HepG2 (cell line): ENCODE measurements around the gene PPP2R5C. TPM values are rescaled to one million over a fixed set of nuclear protein-coding genes. Genes with fewer than 3 reads are reported as not detected.

Experiments
- ATAC-seq: fragments of 200-7000 bp; cut with Tn5 transposase; 3 replicates; pipeline ENCODE4 v1.9.1; 2020; ENCODE audit warnings: mild to moderate bottlenecking, moderate library complexity
- BruUV-seq: library from RNA; stranded (reverse); fragments of 400-500 nt; replicated peaks from 2 replicates; lab custom pipeline; 2021; lab: Mats Ljungman, UMichigan
- CTCF ChIA-PET: fragments of 300-600 bp; formaldehyde crosslinking; extraction: SDS; loops from one replicate; lab custom pipeline; 2021; ENCODE audit warnings: low total read pairs, inconsistent platforms, low intra/inter-chr PET ratio; lab: Yijun Ruan, JAX
- POLR2A ChIA-PET: fragments of 350-600 bp; sonication (Branson Sonifier 250); formaldehyde crosslinking; loops from one replicate; lab custom pipeline; 2020; ENCODE audit warnings: antibody characterized with exemption, inconsistent platforms; lab: Yijun Ruan, JAX
- DNase-seq: peaks from one replicate; pipeline ENCODE4 v3.0.0-alpha.2; 2015; ENCODE audit warnings: low spot score
- FAIRE-seq: peaks from 3 replicates; lab custom pipeline; 2011; peaks lifted over from hg19 to GRCh38; lab: Jason Lieb, UNC
- H2AFZ ChIP-seq: one replicate; pipeline ENCODE4 v1.6.1; 2011; ENCODE audit warnings: low read length, inconsistent platforms
- H3K27ac ChIP-seq: fragments of 300-600 bp; 3 replicates; pipeline ENCODE4 v1.8.0; 2011; ENCODE audit warnings: mixed run types, mild to moderate bottlenecking, mixed read lengths, low read length, inconsistent platforms; ENCODE audit not compliant: insufficient read depth; ENCODE audit errors: extremely low read length
- H3K27me3 ChIP-seq, 2 experiments: fragments of 200-600 bp in 1 of 2; 2 replicates in 1 of 2; 3 replicates in 1 of 2; pipeline versions ENCODE4 v1.6.0 to v1.8.0; 2011; ENCODE audit warnings: low read length in 2 of 2, mild to moderate bottlenecking in 2 of 2, moderate library complexity in 2 of 2, inconsistent platforms in 1 of 2; ENCODE audit not compliant: insufficient read depth in 2 of 2, control insufficient read depth in 1 of 2
- H3K36me3 ChIP-seq, 2 experiments: fragments of 200-600 bp in 1 of 2; replicated peaks in 1 of 2; 2 replicates in 1 of 2; 3 replicates in 1 of 2; pipeline versions ENCODE4 v1.5.1 to v1.8.0; 2011; ENCODE audit warnings: low read length in 2 of 2, inconsistent platforms in 1 of 2; ENCODE audit not compliant: insufficient read depth in 2 of 2, control insufficient read depth in 1 of 2
- H3K4me1 ChIP-seq: 2 replicates; pipeline ENCODE4 v1.5.1; 2012; ENCODE audit warnings: low read length, inconsistent platforms; ENCODE audit not compliant: insufficient read depth
- H3K4me2 ChIP-seq: 2 replicates; pipeline ENCODE4 v1.6.0; 2011; ENCODE audit warnings: low read depth, low read length, inconsistent platforms
- H3K4me3 ChIP-seq, 3 experiments: fragments of 200-600 bp in 1 of 3; sonication (generic), shearing (Covaris generic) in 1 of 3; replicated peaks in 1 of 3; 2 replicates each; pipeline ENCODE4 v1.5.1; 2011 to 2016; ENCODE audit warnings: low read length in 3 of 3, inconsistent platforms in 2 of 3, low read depth in 2 of 3, mild to moderate bottlenecking in 2 of 3, control low read depth in 1 of 3, mixed read lengths in 1 of 3; ENCODE audit not compliant: insufficient read depth in 1 of 3
- H3K79me2 ChIP-seq: one replicate; pipeline ENCODE4 v1.6.1; 2011; ENCODE audit warnings: low read length, inconsistent platforms; ENCODE audit not compliant: insufficient read depth
- H3K9ac ChIP-seq: 2 replicates; pipeline ENCODE4 v1.6.0; 2011; ENCODE audit warnings: mild to moderate bottlenecking, low read depth, low read length, inconsistent platforms; ENCODE audit not compliant: insufficient read depth
- H3K9me3 ChIP-seq: 2 replicates; pipeline ENCODE4 v1.5.1; 2012; ENCODE audit warnings: mild to moderate bottlenecking, low read length
- H4K20me1 ChIP-seq: 2 replicates; pipeline ENCODE4 v1.6.0; 2011; ENCODE audit warnings: inconsistent platforms, mild to moderate bottlenecking, low read length, moderate library complexity; ENCODE audit not compliant: insufficient read depth
- MAFF ChIP-seq: IDR thresholded peaks from 2 replicates; pipeline ENCODE4 v1.6.1; 2011; ENCODE audit warnings: low read depth, low read length, improper control_type of control experiment
- MAFK ChIP-seq, 2 experiments: IDR thresholded peaks in 1 of 2; conservative IDR thresholded peaks in 1 of 2; 2 replicates each; pipeline ENCODE4 v1.6.1; 2011; ENCODE audit warnings: improper control_type of control experiment in 2 of 2, low read length in 2 of 2
- NFE2L2 ChIP-seq: fragments of 150-350 bp; IDR thresholded peaks from 2 replicates; pipeline ENCODE4 v1.6.1; 2014; ENCODE audit warnings: low read length
- ZKSCAN8 ChIP-seq: IDR thresholded peaks from 2 replicates; pipeline ENCODE4 v1.6.1; 2016; ENCODE audit warnings: borderline replicate concordance, missing genetic modification reagents, missing compliant biosample characterization
- ZNF784 ChIP-seq: sonication (generic); formaldehyde crosslinking; IDR thresholded peaks from 2 replicates; pipeline ENCODE4 v1.5.1; 2020; ENCODE audit warnings: missing genetic modification reagents, mild to moderate bottlenecking, borderline replicate concordance
- ZNF816 ChIP-seq: sonication (generic); formaldehyde crosslinking; IDR thresholded peaks from 2 replicates; pipeline ENCODE4 v1.8.0; 2022; ENCODE audit warnings: missing genetic modification reagents, mild to moderate bottlenecking, borderline replicate concordance
- WGBS: methylation state at CpG from one replicate; pipeline ENCODE4 v1.1.6; 2017; ENCODE audit warnings: low lambda C conversion rate; 5-methylcytosine and 5-hydroxymethylcytosine counted together
- in situ Hi-C: cut with HindIII; loops from 2 replicates; pipeline ENCODE4 v1.10.0; 2017; ENCODE audit warnings: low pct_unique_long_range_greater_than_20kb; ENCODE audit not compliant: extremely low pct_ligation_motif_present
- intact Hi-C: fragments of 100-400 bp; cut with micrococcal nuclease; formaldehyde crosslinking; loops from one replicate; pipeline ENCODE4 v1.10.0; 2022; ENCODE audit not compliant: unreplicated experiment
- polyA plus RNA-seq, 8 experiments: library from polyadenylated mRNA; depleted of rRNA in 3 of 8; stranded (reverse) in 7 of 8; unstranded in 1 of 8; fragments of >200 nt; fragmentation: Illumina TruSeq in 4 of 8; extraction: Trizol in 4 of 8; gene quantifications; 2 replicates each; pipeline versions ENCODE4 v1.2.1 to v1.2.3, GENCODE V29; 2011 to 2016; ENCODE audit warnings: low read depth in 4 of 8, missing spikeins in 1 of 8, mixed read lengths in 1 of 8; ENCODE audit not compliant: insufficient read depth in 1 of 8
- total RNA-seq, 5 experiments: library from RNA; depleted of rRNA; stranded (reverse); fragments of >200 nt; fragmentation: Illumina TruSeq; extraction: Trizol; gene quantifications; 2 replicates each; pipeline ENCODE4 v1.2.3, GENCODE V29; 2016; ENCODE audit warnings: low read depth in 1 of 5

Gene PPP2R5C
- total and polyA plus RNA-seq, 2 of the 13 experiments (the other 11 are each of a cell fraction or from before 2014, with no cell fraction given) = 74.3 to 78.5 TPM

- Histone ChIP-seq H3K9ac (peak overlapping the region; percentile 96), H3K79me2 (peaks cover 59% of the 10 kb centered on the region), H3K9me3 (no peaks in the 10 kb centered on the region), H2AFZ (no peak overlapping the region), H4K20me1 (peaks cover 12% of the 10 kb centered on the region), H3K4me3 (peak overlapping the region; percentile 96 to 100 (median 99)), H3K27ac (peak overlapping the region; percentile 21), H3K4me2 (peak overlapping the region; percentile 88), H3K36me3 (peaks cover 4 to 18% of the 10 kb centered on the region in 2 experiments; a peak in 4 of 5 replicates), H3K4me1 (peaks cover 62% of the 10 kb centered on the region)
- in situ Hi-C loops (no loop called here), intact Hi-C loops (no loop called here)
- 25% methylated on average over 5 of the region's 5 CpGs for WGBS
- DNase-seq (no peak), ATAC-seq (no peak), FAIRE-seq (no peak)
- ChIA-PET POLR2A (interaction anchor here (0.7 to 1.6 kb wide), 2 partner anchors 18 to 299 kb away, joined by 3 to 16 read pairs; no protein-coding TSS in a partner anchor), CTCF (no interaction called here)
- TSS peak; percentile 48 for BruUV-seq
- TF ChIP-seq MAFF (peak; percentile 89), MAFK (conservative IDR thresholded peaks at IDR 0.05 in 1 of 2, IDR thresholded peaks at IDR 0.05 in 1 of 2; ENCODE audit: low read length in 2 of 2) (peak; percentile 82 to 93), ZNF816 (no peak), ZNF784 (CRISPR knock-in tag) (0 out of 2 replicates have a peak, but pooled peaks have one; percentile 23)
- TF ChIP-seq, all 625 proteins: peak for 3
- no peaks in the 10 kb centered on the region; a peak in 1 of 5 replicates for H3K27me3 ChIP-seq
Observed at GRCh38 chr14:101965770-101966722, 204.5 kb downstream of the PPP2R5C start.

- no TSS peak for BruUV-seq
- Histone ChIP-seq H3K79me2 (peaks cover 60% of the 10 kb centered on the region), H3K4me3 (peak overlapping the region in 1 of 3 experiments; percentile 96; a peak in 2 of 6 replicates), H3K9me3 (no peaks in the 10 kb centered on the region), H3K27me3 (no peaks in the 10 kb centered on the region; a peak in 1 of 5 replicates), H4K20me1 (peaks cover 12% of the 10 kb centered on the region), H3K36me3 (peaks cover 4 to 18% of the 10 kb centered on the region in 2 experiments; a peak in 4 of 5 replicates), H3K4me2 (peak overlapping the region; percentile 88), H3K9ac (peak overlapping the region; percentile 17; the same call in 1 of the 2 replicates), H3K4me1 (peaks cover 62% of the 10 kb centered on the region), H3K27ac (peak overlapping the region; percentile 34), H2AFZ (no peak overlapping the region)
- POLR2A ChIA-PET = no interaction called here
- TF ChIP-seq NFE2L2 (peak; percentile 87), ZKSCAN8 (no peak)
- intact Hi-C loops (no loop called here), in situ Hi-C loops (no loop called here)
- ATAC-seq (no peak), FAIRE-seq (no peak), DNase-seq (no peak)
- 70% methylated on average over 2 of the region's 2 CpGs for WGBS
- CTCF ChIA-PET = no interaction called here
Observed at GRCh38 chr14:101966742-101967141, 205.2 kb downstream of the PPP2R5C start.
